ENCODE measurements around the gene WDR45.

Gene WDR45

DNA sequence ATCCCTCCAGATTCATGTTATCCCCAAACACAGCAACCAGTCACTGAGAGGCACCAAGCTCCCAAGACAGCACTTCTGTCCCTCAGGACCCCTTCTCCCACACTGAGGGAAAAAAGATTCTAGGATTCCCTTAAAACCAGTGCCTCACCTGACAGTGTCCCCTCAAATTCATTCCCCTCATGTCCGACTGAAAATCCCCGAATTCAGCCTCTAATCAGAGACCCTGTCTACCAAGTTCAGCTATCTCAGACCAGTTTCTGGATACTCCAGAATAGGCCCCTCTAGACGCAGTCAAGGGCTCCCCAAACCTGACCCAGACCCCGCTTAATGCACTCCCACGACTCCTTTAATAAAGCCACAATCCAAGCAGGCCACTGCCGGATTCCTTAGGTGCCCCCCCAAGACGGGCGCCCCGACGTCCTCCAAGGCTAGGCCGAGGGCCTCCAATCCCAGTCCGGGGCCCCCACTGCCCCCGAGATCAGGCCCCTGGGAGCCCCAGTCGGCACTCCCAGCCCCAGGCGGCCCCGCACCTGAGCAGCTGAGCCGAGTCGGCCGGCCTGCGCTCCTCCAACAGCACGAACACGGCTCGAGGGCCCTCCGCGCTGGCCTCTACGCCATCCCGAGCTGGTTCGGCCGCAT is 37.0 kb downstream of the WDR45 start:
- DNase-seq: no peak

DNA sequence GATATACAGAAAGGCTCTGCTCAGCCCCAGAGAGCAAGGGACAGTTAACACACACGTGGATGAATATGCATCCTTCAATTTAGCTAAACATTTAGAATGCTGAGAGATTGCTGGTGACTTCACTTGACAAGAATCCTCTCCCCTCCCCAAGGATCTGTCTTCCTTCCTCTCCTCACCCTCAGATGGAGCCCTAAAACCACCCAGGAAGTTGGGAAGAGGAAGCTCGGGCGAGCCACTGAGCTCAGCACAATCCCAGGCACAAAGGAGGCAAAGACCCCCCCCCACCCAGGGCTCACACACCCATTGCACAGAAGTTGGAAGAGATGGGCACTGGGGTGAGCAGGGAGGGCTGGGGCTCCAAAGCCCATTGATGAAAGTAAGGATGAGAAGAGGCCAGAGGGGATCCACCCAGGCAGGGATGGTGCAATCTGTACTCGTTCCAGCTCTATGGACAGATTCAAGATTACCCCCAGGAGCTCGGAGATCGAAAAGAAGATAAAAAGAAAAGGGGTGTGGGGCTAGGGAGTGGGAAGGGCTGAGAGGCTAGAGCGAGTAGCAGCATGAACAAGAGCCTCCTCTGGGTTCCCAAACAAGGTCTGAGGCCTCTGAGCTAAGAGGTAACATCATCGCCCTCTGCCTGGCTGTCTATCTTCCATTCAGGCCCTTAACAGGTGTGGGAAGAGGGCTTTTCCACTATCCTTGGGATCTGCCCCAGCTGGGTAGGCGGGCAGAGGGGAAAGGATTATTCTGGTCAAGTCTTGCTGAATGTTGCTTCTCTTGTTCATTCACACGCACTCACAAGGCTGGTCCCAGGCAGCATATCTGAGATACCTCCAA is 37.7 kb downstream of the WDR45 start:
- DNase-seq: no peak

- DNase-seq: no peak
Measured at GRCh38 chrX:49040376-49040955, 39.2 kb downstream of the WDR45 start.

DNA sequence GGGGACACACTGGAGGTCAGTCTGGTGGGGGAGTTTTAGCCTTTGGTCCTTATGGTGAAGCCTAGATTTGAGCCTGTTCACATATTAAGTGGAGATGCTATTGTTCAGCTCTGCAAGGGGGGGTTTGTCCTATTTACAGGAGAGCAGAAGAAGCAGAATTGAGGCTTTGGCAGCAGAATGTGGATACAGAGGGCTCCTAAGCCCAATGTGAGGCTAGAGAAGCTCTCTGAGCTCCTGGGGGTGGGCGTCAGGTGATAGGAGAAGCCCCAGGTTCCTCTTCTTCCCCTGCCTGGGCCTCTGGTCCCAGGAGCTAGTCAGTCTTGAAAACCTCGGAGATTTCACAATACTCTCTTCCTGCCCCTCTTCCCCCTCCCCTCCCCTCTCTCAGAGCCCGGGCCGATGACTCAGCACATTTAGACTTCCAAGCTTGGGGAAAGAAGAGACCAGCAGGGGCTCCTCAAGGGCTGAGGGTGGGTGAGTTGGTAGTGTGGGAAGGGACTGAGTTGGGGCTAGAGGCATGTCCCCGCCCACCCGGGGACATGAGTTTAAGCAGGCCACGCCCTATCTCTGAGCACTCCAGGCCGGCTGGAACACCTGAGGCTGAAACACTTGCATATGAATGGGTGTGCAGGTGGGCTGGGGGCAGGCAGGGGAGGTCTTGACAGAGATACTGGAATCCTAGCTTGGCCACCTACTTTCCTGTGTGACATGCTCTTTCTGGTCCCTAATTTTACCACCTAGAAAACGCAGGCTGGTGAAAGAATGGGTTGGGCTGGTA is 39.9 kb downstream of the WDR45 start:
- DNase-seq: no peak

DNA sequence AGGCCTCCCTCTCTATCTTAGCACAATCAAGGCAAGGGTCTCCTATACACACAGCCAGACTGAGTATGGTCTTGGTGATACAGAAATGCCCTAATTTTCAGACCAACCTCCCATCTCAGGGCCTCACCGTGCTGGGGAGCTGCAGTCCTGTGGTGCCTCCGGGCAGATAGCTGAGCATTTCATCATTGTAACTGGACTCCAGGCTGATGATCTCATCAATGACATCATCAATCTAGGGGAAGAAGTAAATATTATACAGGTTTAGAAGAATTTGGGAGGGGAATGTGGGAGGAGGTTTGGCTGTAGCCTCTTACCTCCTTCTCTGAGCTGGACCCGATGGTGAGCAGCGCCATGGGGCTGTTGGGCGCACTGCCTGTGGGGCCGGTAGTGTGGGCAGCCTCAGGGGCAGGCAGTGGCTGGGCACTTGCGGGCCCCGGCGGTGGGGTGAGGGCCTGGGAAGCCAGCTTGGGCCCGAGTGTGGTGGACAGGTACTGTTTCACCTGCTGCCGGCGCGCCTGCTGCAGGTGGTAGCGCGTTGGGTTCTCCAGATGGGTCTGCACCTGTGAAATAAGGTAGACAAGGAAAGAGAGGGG is 41.7 kb downstream of the WDR45 start:
- no peak for DNase-seq

DNA sequence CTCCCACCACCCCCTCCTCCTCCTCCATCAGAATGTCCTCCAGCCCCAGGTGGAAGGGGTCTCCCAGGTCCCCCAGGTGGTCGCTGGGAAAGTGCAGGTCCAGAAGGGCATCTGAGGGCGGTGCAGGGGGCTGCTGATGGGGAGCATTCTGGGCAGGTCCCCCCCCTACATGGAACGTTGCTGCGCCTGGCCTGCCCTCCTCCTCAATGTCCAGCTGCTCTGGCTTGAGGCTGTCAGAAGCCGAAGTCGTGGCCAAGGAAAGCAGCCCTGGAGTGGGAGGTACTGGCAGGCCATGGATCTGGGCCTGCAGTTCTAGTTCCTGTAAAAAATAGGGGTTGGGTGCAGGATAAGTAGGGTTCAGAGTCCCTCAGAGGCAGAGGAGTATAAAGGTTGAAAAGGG is 49.4 kb downstream of the WDR45 start:
- no peak for DNase-seq

- no peak for DNase-seq
Measured at GRCh38 chrX:49029876-49030275, 49.8 kb downstream of the WDR45 start.

Data from NCI-H774 (cell line).